ENCODE results near the gene MEX3D. TPM values are rescaled to one million over a fixed set of nuclear protein-coding genes. Genes with fewer than 3 reads are reported as not detected.
"Not testable (repeated sequence)": the region's sequence is repeated elsewhere in the genome, so short reads cannot be mapped to it uniquely, and the experiment has no call there.

Gene MEX3D
- total RNA-seq, 2 experiments from 2014 or later = 5.0 to 5.5 TPM

DNA sequence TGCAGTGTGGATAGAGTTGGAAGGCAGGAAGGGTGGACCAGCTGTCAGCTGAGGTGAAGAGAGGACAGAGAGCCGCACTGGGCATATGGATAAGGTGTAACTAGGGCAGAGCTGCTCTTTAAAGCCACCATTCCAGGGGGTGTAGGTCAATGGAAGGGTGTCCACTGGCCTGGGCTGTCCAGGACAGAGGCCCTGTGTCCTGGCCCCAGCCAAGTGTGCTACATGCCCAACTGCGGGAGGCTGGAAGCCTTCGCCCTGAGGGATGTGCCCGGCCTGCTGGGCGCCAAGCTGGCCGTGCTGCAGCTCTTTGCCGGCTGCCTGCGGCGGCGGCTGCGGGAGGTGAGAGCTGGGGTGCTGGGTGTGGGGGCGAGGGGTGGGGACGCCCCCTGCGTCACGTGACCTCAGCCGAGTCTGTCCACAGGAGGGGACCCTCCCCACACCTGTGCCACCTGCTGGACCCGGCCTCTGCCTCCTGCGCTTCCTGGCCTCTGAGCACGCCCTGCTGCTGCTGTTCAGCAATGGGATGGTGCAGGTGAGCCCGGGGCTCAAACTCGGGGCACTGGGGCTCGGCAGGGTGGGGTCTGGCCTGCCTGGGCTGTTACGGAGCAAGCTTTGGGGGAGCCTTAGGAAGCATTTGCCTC is 34.5 kb downstream of the MEX3D start:
- no peak for ATAC-seq
- Mint-ChIP-seq H3K9me3 (no peaks in the 10 kb centered on the region), H3K4me3 (no peak overlapping the region), H3K27me3 (peaks cover 2% of the 10 kb centered on the region), H3K36me3 (ENCODE audit: low read depth) (no peaks in the 10 kb centered on the region), H3K4me1 (ENCODE audit: low read depth) (no peaks in the 10 kb centered on the region), H3K27ac (no peak overlapping the region)
- intact Hi-C loops (cut with micrococcal nuclease) = no loop called here
- CTCF ChIA-PET = no interaction called here
- POLR2A ChIA-PET = no interaction called here
- no peak for DNase-seq
- no peak for TF ChIP-seq CTCF (IDR thresholded peaks at IDR 0.05)

- Mint-ChIP-seq H3K27me3 (peaks cover 4% of the 10 kb centered on the region), H3K4me3 (no peak overlapping the region), H3K27ac (no peak overlapping the region), H3K4me1 (ENCODE audit: low read depth) (no peaks in the 10 kb centered on the region), H3K9me3 (no peaks in the 10 kb centered on the region), H3K36me3 (ENCODE audit: low read depth) (no peaks in the 10 kb centered on the region)
- no peak for ATAC-seq
- TF ChIP-seq CTCF (IDR thresholded peaks at IDR 0.05) = no peak
- DNase-seq = no peak
- intact Hi-C loops (cut with micrococcal nuclease) = no loop called here
- ChIA-PET CTCF (no interaction called here), POLR2A (no interaction called here)
These were observed 36.1 kb downstream of the MEX3D start for GRCh38 chr19:1532003-1532402.

- no peaks in the 10 kb centered on the region for H3K36me3 Mint-ChIP-seq (ENCODE audit: low read depth)
- ChIA-PET POLR2A (no interaction called here), CTCF (no interaction called here)
- H3K9me3 Mint-ChIP-seq = no peaks in the 10 kb centered on the region
- no peak overlapping the region for H3K27ac Mint-ChIP-seq
- ATAC-seq (no peak), DNase-seq (no peak)
- intact Hi-C loops (cut with micrococcal nuclease) = no loop called here
- H3K4me3 Mint-ChIP-seq = no peak overlapping the region
- no peak for TF ChIP-seq CTCF (IDR thresholded peaks at IDR 0.05)
- no peaks in the 10 kb centered on the region for H3K4me1 Mint-ChIP-seq (ENCODE audit: low read depth)
- peaks cover 5% of the 10 kb centered on the region for H3K27me3 Mint-ChIP-seq
These were observed 36.5 kb downstream of the MEX3D start for GRCh38 chr19:1531587-1531986.

DNA sequence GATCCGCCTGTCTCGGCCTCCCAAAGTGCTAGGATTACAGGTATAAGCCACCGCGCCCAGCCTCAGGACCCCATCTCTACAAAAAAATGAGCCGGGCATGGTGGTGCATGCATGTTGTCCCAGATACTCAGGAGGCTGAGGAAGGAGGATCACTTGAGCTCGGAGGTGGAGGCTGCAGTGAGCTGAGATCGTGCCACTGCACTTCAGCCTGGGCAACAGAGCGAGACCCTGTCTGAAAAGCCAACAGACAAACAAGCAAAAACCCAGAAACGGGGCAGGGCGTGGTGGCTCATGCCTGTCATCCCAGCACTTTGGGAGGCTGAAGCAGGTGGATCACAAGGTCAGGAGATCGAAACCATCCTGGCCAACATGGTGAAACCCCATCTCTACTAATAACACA is 37.3 kb downstream of the MEX3D start:
- CTCF ChIA-PET; DNase-seq; H3K27ac Mint-ChIP-seq; intact Hi-C loops (cut with micrococcal nuclease); H3K36me3 Mint-ChIP-seq (ENCODE audit: low read depth); POLR2A ChIA-PET; H3K4me3 Mint-ChIP-seq; H3K4me1 Mint-ChIP-seq (ENCODE audit: low read depth); ATAC-seq; H3K9me3 Mint-ChIP-seq: not testable (repeated sequence)
- peaks cover 11% of the 10 kb centered on the region for H3K27me3 Mint-ChIP-seq

GRCh38 chr19:1529430-1529816 is 38.7 kb downstream of the MEX3D start:
- Mint-ChIP-seq H3K4me1 (ENCODE audit: low read depth) (peaks cover 5% of the 10 kb centered on the region), H3K4me3 (no peak overlapping the region), H3K27me3 (peaks cover 23% of the 10 kb centered on the region), H3K36me3 (ENCODE audit: low read depth) (no peaks in the 10 kb centered on the region), H3K27ac (no peak overlapping the region), H3K9me3 (no peaks in the 10 kb centered on the region)
- intact Hi-C loops (cut with micrococcal nuclease) = no loop called here
- DNase-seq = no peak
- TF ChIP-seq CTCF (IDR thresholded peaks at IDR 0.05) = no peak
- POLR2A ChIA-PET = no interaction called here
- CTCF ChIA-PET = no interaction called here
- ATAC-seq = no peak
